Smooth muscle cell (in vitro differentiated cells): ENCODE results near the gene NAA35. TPM values are rescaled to one million over a fixed set of nuclear protein-coding genes. Genes with fewer than 3 reads are reported as not detected.

Experiments used
- DNase-seq: peaks from one replicate; lab custom pipeline; 2025; ENCODE audit not compliant: unreplicated experiment; lab: John Stamatoyannopoulos, UW
- H2AFZ ChIP-seq: fragments of 200-600 bp; sonication (generic); 2 replicates; pipeline ENCODE4 v1.6.0; 2016; ENCODE audit warnings: antibody characterized with exemption, low read depth, mild to moderate bottlenecking
- H3F3A ChIP-seq: fragments of 200-600 bp; sonication (generic); 2 replicates; pipeline ENCODE4 v1.6.0; 2017; ENCODE audit warnings: antibody characterized with exemption, low read depth
- H3K27ac ChIP-seq: fragments of 200-600 bp; sonication (generic); 2 replicates; pipeline ENCODE4 v1.5.1; 2016; ENCODE audit warnings: low read depth, mild to moderate bottlenecking
- H3K27me3 ChIP-seq: fragments of 200-600 bp; sonication (generic); 2 replicates; pipeline ENCODE4 v1.6.1; 2016; ENCODE audit warnings: low read depth, mild to moderate bottlenecking
- H3K36me3 ChIP-seq: fragments of 200-600 bp; sonication (generic); 2 replicates; pipeline ENCODE4 v1.5.1; 2016; ENCODE audit warnings: low read depth
- H3K4me1 ChIP-seq: fragments of 200-600 bp; sonication (generic); 2 replicates; pipeline ENCODE4 v1.5.1; 2016; ENCODE audit warnings: low read depth
- H3K4me2 ChIP-seq: fragments of 200-600 bp; sonication (generic); 2 replicates; pipeline ENCODE4 v1.6.0; 2016; ENCODE audit warnings: mild to moderate bottlenecking
- H3K4me3 ChIP-seq: fragments of 200-600 bp; sonication (generic); 2 replicates; pipeline ENCODE4 v1.5.1; 2016; ENCODE audit warnings: mild to moderate bottlenecking
- H3K79me2 ChIP-seq: fragments of 200-600 bp; sonication (generic); 2 replicates; pipeline ENCODE4 v1.6.0; 2016; ENCODE audit warnings: low read depth, mild to moderate bottlenecking
- H3K9ac ChIP-seq: fragments of 200-600 bp; sonication (generic); 2 replicates; pipeline ENCODE4 v1.6.0; 2016; ENCODE audit warnings: low read depth
- H3K9me3 ChIP-seq: fragments of 200-600 bp; sonication (generic); replicated peaks from 2 replicates; pipeline ENCODE4 v1.5.1; 2016; ENCODE audit warnings: low read depth
- H4K20me1 ChIP-seq: fragments of 200-600 bp; sonication (generic); 2 replicates; pipeline ENCODE4 v1.6.0; 2016; ENCODE audit warnings: low read depth
- WGBS: methylation state at CpG from one replicate; pipeline ENCODE4 v1.1.7; 2016; ENCODE audit warnings: low lambda C conversion rate; 5-methylcytosine and 5-hydroxymethylcytosine counted together
- polyA plus RNA-seq: library from polyadenylated mRNA; unstranded; fragments of >200 nt; fragmentation: Nextera tagmentation; extraction: Ambion mirVana; gene quantifications from 2 replicates; pipeline ENCODE4 v1.2.1, GENCODE V29; 2016
- total RNA-seq: library from RNA; depleted of rRNA; stranded (reverse); fragments of >200 nt; gene quantifications from 2 replicates; pipeline ENCODE4 v1.2.3, GENCODE V29; 2014
- TF ChIP-seq, protein P1 (sequence below): fragments of 200-600 bp; sonication (generic); IDR thresholded peaks from 2 replicates; pipeline ENCODE4 v1.5.1; 2017; ENCODE audit warnings: borderline replicate concordance, mild to moderate bottlenecking, antibody characterized with exemption; ENCODE audit not compliant: insufficient read depth, poor library complexity, severe bottlenecking

NAA35 gene
- total and polyA plus RNA-seq, 2 experiments from 2014 or later, result 14.9 to 26.4 TPM

DNA sequence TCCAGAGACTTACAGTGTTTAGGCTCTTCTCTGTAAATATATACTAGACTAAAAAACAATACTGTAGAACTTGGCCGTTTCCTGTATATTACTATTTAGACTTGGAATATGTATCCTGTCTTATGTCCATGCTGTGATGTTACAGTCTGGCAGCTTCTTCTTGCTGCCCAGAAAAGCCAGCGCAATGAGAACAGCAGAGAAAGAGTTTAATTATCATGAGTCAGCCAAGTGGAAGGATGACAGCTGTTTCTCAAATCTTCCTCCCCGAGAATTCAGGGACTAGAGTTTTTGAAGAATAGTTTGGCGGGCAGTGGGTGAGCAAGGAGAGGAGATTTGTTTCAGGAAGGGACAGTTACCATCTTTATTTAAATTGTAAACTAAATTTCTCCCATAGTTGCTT is 37.5 kb downstream of the NAA35 start:
- TF ChIP-seq, protein P1, sequence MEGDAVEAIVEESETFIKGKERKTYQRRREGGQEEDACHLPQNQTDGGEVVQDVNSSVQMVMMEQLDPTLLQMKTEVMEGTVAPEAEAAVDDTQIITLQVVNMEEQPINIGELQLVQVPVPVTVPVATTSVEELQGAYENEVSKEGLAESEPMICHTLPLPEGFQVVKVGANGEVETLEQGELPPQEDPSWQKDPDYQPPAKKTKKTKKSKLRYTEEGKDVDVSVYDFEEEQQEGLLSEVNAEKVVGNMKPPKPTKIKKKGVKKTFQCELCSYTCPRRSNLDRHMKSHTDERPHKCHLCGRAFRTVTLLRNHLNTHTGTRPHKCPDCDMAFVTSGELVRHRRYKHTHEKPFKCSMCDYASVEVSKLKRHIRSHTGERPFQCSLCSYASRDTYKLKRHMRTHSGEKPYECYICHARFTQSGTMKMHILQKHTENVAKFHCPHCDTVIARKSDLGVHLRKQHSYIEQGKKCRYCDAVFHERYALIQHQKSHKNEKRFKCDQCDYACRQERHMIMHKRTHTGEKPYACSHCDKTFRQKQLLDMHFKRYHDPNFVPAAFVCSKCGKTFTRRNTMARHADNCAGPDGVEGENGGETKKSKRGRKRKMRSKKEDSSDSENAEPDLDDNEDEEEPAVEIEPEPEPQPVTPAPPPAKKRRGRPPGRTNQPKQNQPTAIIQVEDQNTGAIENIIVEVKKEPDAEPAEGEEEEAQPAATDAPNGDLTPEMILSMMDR, result no peak
- H3K36me3 ChIP-seq, result peaks cover 34% of the 10 kb centered on the region
- no peak overlapping the region for H2AFZ ChIP-seq
- H3K4me2 ChIP-seq, result no peak overlapping the region
- no peaks in the 10 kb centered on the region for H4K20me1 ChIP-seq
- no peak overlapping the region for H3K27ac ChIP-seq
- 81% methylated on average over 4 of the region's 4 CpGs for WGBS
- DNase-seq, result no peak
- H3F3A ChIP-seq, result no peaks in the 10 kb centered on the region
- H3K9me3 ChIP-seq, result no peaks in the 10 kb centered on the region
- H3K79me2 ChIP-seq, result peaks cover 3% of the 10 kb centered on the region
- H3K4me3 ChIP-seq, result no peak overlapping the region
- H3K9ac ChIP-seq, result no peak overlapping the region
- H3K4me1 ChIP-seq, result peaks cover 4% of the 10 kb centered on the region
- H3K27me3 ChIP-seq, result no peaks in the 10 kb centered on the region

- TF ChIP-seq, protein P1, result no peak
- Histone ChIP-seq H3K27ac (no peak overlapping the region), H3F3A (no peaks in the 10 kb centered on the region), H3K9me3 (no peaks in the 10 kb centered on the region), H3K27me3 (no peaks in the 10 kb centered on the region), H4K20me1 (no peaks in the 10 kb centered on the region), H3K4me1 (peaks cover 4% of the 10 kb centered on the region), H3K36me3 (peaks cover 26% of the 10 kb centered on the region), H3K4me2 (no peak overlapping the region), H3K79me2 (peaks cover 3% of the 10 kb centered on the region), H3K4me3 (no peak overlapping the region), H2AFZ (no peak overlapping the region), H3K9ac (no peak overlapping the region)
- 89% methylated on average over 3 of the region's 3 CpGs for WGBS
- no peak for DNase-seq
Measured at GRCh38 chr9:85981369-85981768, 40.4 kb downstream of the NAA35 start.

GRCh38 chr9:85984457-85984856 is 43.5 kb downstream of the NAA35 start:
- Histone ChIP-seq H3F3A (no peaks in the 10 kb centered on the region), H3K27ac (no peak overlapping the region), H3K4me3 (no peak overlapping the region), H3K9me3 (no peaks in the 10 kb centered on the region), H3K36me3 (peaks cover 4% of the 10 kb centered on the region), H3K4me2 (no peak overlapping the region), H2AFZ (no peak overlapping the region), H4K20me1 (no peaks in the 10 kb centered on the region), H3K9ac (no peak overlapping the region), H3K79me2 (peaks cover 3% of the 10 kb centered on the region), H3K4me1 (no peaks in the 10 kb centered on the region), H3K27me3 (no peaks in the 10 kb centered on the region)
- 95% methylated on average over 2 of the region's 2 CpGs for WGBS
- TF ChIP-seq, protein P1, result no peak
- no peak for DNase-seq

- Histone ChIP-seq H2AFZ (no peak overlapping the region), H3K27ac (no peak overlapping the region), H3F3A (no peaks in the 10 kb centered on the region), H3K9ac (no peak overlapping the region), H3K79me2 (no peaks in the 10 kb centered on the region), H3K4me1 (no peaks in the 10 kb centered on the region), H3K4me2 (no peak overlapping the region), H3K36me3 (no peaks in the 10 kb centered on the region), H3K4me3 (no peak overlapping the region), H4K20me1 (no peaks in the 10 kb centered on the region), H3K27me3 (no peaks in the 10 kb centered on the region), H3K9me3 (no peaks in the 10 kb centered on the region)
- 96% methylated on average over 3 of the region's 3 CpGs for WGBS
- TF ChIP-seq, protein P1, result no peak
- no peak for DNase-seq
Measured at GRCh38 chr9:85987236-85987635, 46.3 kb downstream of the NAA35 start.
